Measurements from ENCODE around the gene SEC16A.

DNA sequence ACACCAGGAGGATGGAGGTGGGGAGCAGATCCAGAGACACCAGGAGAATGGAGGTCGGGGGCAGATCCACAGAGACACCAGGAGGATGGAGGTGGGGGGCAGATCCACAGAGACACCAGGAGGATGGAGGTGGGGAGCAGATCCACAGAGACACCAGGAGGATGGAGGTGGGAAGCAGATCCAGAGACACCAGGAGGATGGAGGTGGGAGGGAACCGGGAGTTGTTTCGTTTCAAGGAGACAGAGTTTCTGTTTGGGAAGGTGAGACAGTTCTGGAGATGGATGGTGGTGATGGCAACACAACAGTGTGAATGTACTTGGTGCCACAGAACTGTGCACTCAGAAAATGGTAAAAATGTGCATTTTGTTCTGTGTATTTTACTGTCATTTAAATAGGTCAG lies 34.2 kb downstream of the SEC16A start:
- TF ChIP-seq POLR2A (IDR thresholded peaks at IDR 0.05) (no peak), EP300 (IDR thresholded peaks at IDR 0.05) (no peak), POLR2AphosphoS5 (IDR thresholded peaks at IDR 0.05) (no peak)
- TF ChIP-seq, protein P1, sequence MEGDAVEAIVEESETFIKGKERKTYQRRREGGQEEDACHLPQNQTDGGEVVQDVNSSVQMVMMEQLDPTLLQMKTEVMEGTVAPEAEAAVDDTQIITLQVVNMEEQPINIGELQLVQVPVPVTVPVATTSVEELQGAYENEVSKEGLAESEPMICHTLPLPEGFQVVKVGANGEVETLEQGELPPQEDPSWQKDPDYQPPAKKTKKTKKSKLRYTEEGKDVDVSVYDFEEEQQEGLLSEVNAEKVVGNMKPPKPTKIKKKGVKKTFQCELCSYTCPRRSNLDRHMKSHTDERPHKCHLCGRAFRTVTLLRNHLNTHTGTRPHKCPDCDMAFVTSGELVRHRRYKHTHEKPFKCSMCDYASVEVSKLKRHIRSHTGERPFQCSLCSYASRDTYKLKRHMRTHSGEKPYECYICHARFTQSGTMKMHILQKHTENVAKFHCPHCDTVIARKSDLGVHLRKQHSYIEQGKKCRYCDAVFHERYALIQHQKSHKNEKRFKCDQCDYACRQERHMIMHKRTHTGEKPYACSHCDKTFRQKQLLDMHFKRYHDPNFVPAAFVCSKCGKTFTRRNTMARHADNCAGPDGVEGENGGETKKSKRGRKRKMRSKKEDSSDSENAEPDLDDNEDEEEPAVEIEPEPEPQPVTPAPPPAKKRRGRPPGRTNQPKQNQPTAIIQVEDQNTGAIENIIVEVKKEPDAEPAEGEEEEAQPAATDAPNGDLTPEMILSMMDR (IDR thresholded peaks at IDR 0.05), result no peak

All from stomach (tissue), 4 donors.